ENCODE results near the gene PCLAF. TPM values are rescaled to one million over a fixed set of nuclear protein-coding genes. Genes with fewer than 3 reads are reported as not detected.

The PCLAF gene
- total and polyA plus RNA-seq, 4 donors = 1.4 to 72.2 (median 3.4) TPM

DNA sequence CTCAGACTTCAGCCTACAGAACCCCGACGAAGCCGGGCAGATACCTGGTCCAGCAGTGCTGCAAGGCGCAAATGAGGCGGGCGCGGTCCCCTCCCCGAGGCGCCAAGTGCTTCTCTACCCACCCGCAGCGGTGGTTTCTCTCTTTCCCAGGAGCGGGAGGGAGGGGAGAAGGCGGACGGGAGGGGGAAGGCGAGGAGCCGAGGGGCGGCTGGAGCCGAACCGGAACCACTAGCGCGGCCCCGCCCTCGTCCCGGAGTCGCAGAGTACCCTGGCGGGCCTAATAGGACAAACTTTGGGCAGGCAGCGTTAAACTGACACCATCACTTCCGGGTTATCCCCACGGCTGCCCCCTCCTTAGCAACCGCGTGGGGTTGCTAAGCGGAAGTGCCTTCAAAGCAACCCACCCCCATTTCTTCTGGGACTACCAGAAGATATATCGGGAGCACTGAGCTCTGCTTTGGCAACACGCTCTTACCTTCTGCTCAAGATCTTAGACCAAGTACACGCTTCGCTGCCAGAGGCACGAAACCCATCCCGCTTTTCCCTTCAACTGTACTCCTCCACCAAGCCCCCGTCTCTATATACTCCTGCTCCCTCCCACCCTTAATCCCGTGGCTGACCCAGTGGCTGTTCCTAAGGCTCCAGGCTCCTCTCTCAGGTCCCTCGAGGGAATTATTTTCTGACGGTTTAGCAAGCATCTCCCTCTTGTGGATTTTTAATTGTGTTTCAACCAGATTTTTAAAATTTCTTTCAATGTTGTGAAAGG lies 25.1 kb downstream of the PCLAF start, which contains the start of gene CSNK1G1:
Gene CSNK1G1 (minus strand): TSS at position 230 of the 766 bp plus-strand sequence. CDS start 55,674 bp downstream, outside the sequence.
- peak within 1 kb of the TSS; percentile 89 to 99 (median 98) for H3K4me3 ChIP-seq (ENCODE audit: low read depth in 1 of 3, low read length in 3 of 3)
- H3K36me3 ChIP-seq (ENCODE audit: control insufficient read depth in 4 of 4, insufficient read depth in 3 of 4, low read depth in 1 of 4, low read length in 3 of 4) = no peaks in the 10 kb centered on the region
- H3K27me3 ChIP-seq (ENCODE audit: control insufficient read depth in 4 of 4, insufficient read depth in 4 of 4, low read length in 3 of 4) = no peaks in the 10 kb centered on the region
- DNase-seq (ENCODE audit: low spot score) = peak; percentile 89
- H3K9me3 ChIP-seq (ENCODE audit: control insufficient read depth in 4 of 4, low read length in 3 of 4) = no peaks in the 10 kb centered on the region
- peaks cover 0 to 16% (median 13%) of the 10 kb centered on the region in 4 donors for H3K4me1 ChIP-seq (ENCODE audit: control insufficient read depth in 4 of 4, insufficient read depth in 4 of 4, low read length in 3 of 4)
- peak within 1 kb of the TSS; percentile 34 to 62 for H3K27ac ChIP-seq (ENCODE audit: low read depth in 1 of 2, low read length in 2 of 2)
- WGBS = under 1% methylated on average over 42 of the region's 42 CpGs
- TF ChIP-seq, protein P1, sequence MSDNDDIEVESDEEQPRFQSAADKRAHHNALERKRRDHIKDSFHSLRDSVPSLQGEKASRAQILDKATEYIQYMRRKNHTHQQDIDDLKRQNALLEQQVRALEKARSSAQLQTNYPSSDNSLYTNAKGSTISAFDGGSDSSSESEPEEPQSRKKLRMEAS (IDR thresholded peaks at IDR 0.05) = peak; percentile 66
- TF ChIP-seq FOXA2 (IDR thresholded peaks at IDR 0.05) = peak; percentile 19
- no peak for TF ChIP-seq HNF4G (IDR thresholded peaks at IDR 0.05)
- TF ChIP-seq, protein P2, sequence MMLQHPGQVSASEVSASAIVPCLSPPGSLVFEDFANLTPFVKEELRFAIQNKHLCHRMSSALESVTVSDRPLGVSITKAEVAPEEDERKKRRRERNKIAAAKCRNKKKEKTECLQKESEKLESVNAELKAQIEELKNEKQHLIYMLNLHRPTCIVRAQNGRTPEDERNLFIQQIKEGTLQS (IDR thresholded peaks at IDR 0.05) = no peak
- TF ChIP-seq RXRA (IDR thresholded peaks at IDR 0.05) = peak; percentile 29 to 40
- peak; percentile 47 for TF ChIP-seq NR2F2 (IDR thresholded peaks at IDR 0.05)
- no peak for TF ChIP-seq JUND (IDR thresholded peaks at IDR 0.05)
- TF ChIP-seq EGR1 (IDR thresholded peaks at IDR 0.05; ENCODE audit: low read depth in 2 of 2) = peak; percentile 84 to 93
- TF ChIP-seq GABPA (IDR thresholded peaks at IDR 0.05 in 1 of 2, conservative IDR thresholded peaks at IDR 0.05 in 1 of 2) = peak; percentile 92 to 96
- TF ChIP-seq TAF1 (conservative IDR thresholded peaks at IDR 0.05) = no peak
- TF ChIP-seq HNF4A (conservative IDR thresholded peaks at IDR 0.05) = peak in 1 of 2 donors; percentile 18
- TF ChIP-seq, protein P3, sequence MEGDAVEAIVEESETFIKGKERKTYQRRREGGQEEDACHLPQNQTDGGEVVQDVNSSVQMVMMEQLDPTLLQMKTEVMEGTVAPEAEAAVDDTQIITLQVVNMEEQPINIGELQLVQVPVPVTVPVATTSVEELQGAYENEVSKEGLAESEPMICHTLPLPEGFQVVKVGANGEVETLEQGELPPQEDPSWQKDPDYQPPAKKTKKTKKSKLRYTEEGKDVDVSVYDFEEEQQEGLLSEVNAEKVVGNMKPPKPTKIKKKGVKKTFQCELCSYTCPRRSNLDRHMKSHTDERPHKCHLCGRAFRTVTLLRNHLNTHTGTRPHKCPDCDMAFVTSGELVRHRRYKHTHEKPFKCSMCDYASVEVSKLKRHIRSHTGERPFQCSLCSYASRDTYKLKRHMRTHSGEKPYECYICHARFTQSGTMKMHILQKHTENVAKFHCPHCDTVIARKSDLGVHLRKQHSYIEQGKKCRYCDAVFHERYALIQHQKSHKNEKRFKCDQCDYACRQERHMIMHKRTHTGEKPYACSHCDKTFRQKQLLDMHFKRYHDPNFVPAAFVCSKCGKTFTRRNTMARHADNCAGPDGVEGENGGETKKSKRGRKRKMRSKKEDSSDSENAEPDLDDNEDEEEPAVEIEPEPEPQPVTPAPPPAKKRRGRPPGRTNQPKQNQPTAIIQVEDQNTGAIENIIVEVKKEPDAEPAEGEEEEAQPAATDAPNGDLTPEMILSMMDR (IDR thresholded peaks at IDR 0.05; ENCODE audit: low read depth, low read length, missing input control) = peak; percentile 42
- TF ChIP-seq RAD21 (IDR thresholded peaks at IDR 0.05) = peak; percentile 90 to 94
- TF ChIP-seq, protein P4, sequence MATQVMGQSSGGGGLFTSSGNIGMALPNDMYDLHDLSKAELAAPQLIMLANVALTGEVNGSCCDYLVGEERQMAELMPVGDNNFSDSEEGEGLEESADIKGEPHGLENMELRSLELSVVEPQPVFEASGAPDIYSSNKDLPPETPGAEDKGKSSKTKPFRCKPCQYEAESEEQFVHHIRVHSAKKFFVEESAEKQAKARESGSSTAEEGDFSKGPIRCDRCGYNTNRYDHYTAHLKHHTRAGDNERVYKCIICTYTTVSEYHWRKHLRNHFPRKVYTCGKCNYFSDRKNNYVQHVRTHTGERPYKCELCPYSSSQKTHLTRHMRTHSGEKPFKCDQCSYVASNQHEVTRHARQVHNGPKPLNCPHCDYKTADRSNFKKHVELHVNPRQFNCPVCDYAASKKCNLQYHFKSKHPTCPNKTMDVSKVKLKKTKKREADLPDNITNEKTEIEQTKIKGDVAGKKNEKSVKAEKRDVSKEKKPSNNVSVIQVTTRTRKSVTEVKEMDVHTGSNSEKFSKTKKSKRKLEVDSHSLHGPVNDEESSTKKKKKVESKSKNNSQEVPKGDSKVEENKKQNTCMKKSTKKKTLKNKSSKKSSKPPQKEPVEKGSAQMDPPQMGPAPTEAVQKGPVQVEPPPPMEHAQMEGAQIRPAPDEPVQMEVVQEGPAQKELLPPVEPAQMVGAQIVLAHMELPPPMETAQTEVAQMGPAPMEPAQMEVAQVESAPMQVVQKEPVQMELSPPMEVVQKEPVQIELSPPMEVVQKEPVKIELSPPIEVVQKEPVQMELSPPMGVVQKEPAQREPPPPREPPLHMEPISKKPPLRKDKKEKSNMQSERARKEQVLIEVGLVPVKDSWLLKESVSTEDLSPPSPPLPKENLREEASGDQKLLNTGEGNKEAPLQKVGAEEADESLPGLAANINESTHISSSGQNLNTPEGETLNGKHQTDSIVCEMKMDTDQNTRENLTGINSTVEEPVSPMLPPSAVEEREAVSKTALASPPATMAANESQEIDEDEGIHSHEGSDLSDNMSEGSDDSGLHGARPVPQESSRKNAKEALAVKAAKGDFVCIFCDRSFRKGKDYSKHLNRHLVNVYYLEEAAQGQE (IDR thresholded peaks at IDR 0.05) = no peak
- TF ChIP-seq, protein P5, sequence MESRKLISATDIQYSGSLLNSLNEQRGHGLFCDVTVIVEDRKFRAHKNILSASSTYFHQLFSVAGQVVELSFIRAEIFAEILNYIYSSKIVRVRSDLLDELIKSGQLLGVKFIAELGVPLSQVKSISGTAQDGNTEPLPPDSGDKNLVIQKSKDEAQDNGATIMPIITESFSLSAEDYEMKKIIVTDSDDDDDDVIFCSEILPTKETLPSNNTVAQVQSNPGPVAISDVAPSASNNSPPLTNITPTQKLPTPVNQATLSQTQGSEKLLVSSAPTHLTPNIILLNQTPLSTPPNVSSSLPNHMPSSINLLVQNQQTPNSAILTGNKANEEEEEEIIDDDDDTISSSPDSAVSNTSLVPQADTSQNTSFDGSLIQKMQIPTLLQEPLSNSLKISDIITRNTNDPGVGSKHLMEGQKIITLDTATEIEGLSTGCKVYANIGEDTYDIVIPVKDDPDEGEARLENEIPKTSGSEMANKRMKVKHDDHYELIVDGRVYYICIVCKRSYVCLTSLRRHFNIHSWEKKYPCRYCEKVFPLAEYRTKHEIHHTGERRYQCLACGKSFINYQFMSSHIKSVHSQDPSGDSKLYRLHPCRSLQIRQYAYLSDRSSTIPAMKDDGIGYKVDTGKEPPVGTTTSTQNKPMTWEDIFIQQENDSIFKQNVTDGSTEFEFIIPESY (IDR thresholded peaks at IDR 0.05) = no peak
- TF ChIP-seq YY1 (IDR thresholded peaks at IDR 0.05) = peak; percentile 47
- peak; percentile 38 for TF ChIP-seq SP1 (IDR thresholded peaks at IDR 0.05)
- TF ChIP-seq FOXA1 (IDR thresholded peaks at IDR 0.05) = no peak
- peak within 1 kb of the TSS; percentile 75 to 77 for H3K9ac ChIP-seq (ENCODE audit: low read depth in 1 of 2, low read length in 2 of 2)

All from liver (tissue), 9 donors.